ENCODE results near the gene SH3BGRL.

- TF ChIP-seq CTCF (IDR thresholded peaks at IDR 0.05) = no peak
- no peak for TF ChIP-seq EZH2 (IDR thresholded peaks at IDR 0.05; ENCODE audit: borderline replicate concordance, insufficient read depth, low read depth, low read length, poor library complexity, severe bottlenecking)
Measured at GRCh38 chrX:81259020-81259713, 57.3 kb downstream of the SH3BGRL start.

Measured in B cell (primary cell).